H1 (cell line): ENCODE data around the gene DOCK1. TPM values are rescaled to one million over a fixed set of nuclear protein-coding genes. Genes with fewer than 3 reads are reported as not detected.

Source experiments
- KDM5A ChIP-seq: fragments of 200-600 bp; IDR thresholded peaks from 2 replicates; pipeline ENCODE4 v1.7.1; 2012; ENCODE audit warnings: mild to moderate bottlenecking, low read length, inconsistent platforms, mixed read lengths
- SUZ12 ChIP-seq: fragments of 200-600 bp; sonication (generic); IDR thresholded peaks from 2 replicates; pipeline ENCODE4 v1.6.1; 2012; ENCODE audit warnings: mild to moderate bottlenecking, inconsistent platforms, low read length, moderate library complexity, mixed read lengths
- polyA plus RNA-seq, 7 experiments: library from polyadenylated mRNA; depleted of rRNA in 3 of 7; stranded (reverse) in 5 of 7; unstranded in 2 of 7; fragments of >200 nt in 5 of 7; fragments of 200-250 nt in 2 of 7; gene quantifications; 1 replicate in 5 of 7; 2 replicates in 1 of 7; 4 replicates in 1 of 7; pipeline versions ENCODE4 v1.2.1 to v1.2.3, GENCODE V29; 2011 to 2013; ENCODE audit warnings: missing spikeins in 2 of 7, mixed read lengths in 2 of 7
- total RNA-seq: library from RNA; stranded (reverse); fragmentation: NEBNext Ultra II Directional; extraction: Animal tissue kit (Norgen Biotek cat#: 25700); gene quantifications from 2 replicates; pipeline ENCODE4 v1.2.1, GENCODE V29; 2021

DOCK1 gene
- total and polyA plus RNA-seq, 2 of the 8 experiments (the other 6 are each of a cell fraction or from before 2014, with no cell fraction given) = 11.6 to 53.0 TPM

DNA sequence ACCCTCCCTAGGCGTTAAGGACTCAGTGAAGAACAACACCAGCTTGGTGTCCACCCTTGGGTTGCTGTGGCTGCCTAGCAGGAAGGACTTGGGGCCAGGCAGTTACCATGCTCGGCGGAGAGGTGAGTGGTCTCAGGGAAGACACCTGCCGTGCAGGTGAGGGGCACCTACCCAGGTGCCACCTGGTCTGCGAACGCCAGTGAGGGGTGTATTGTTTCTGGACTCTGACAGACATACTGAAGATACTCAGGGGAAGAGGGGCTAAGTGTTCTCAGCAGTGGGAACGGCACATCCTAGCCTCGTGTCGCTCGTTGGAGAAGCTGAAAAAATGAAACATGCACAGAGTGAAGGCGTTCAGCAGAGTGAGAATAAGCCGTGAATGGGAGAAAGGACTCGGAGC, 22.6 kb downstream of the DOCK1 start (continued):
- TF ChIP-seq KDM5A = no peak
- TF ChIP-seq SUZ12 = no peak
